AG10803 (cell line): ENCODE measurements around the gene STX18.
"Not testable (repeated sequence)": the region's sequence is repeated elsewhere in the genome, so short reads cannot be mapped to it uniquely, and the experiment has no call there.

ENCODE experiments used
- DNase-seq: peaks from one replicate; pipeline ENCODE4 v3.0.0; 2010; ENCODE audit warnings: low read depth
- H3K4me3 ChIP-seq: 2 replicates; pipeline ENCODE4 v1.5.1; 2011; ENCODE audit warnings: mild to moderate bottlenecking, low read length, control low read depth
- TF ChIP-seq, protein P1 (sequence below): conservative IDR thresholded peaks from 2 replicates; pipeline ENCODE4 v1.5.1; 2011; ENCODE audit warnings: mild to moderate bottlenecking, low read length, control low read depth, inconsistent platforms

Gene STX18

DNA sequence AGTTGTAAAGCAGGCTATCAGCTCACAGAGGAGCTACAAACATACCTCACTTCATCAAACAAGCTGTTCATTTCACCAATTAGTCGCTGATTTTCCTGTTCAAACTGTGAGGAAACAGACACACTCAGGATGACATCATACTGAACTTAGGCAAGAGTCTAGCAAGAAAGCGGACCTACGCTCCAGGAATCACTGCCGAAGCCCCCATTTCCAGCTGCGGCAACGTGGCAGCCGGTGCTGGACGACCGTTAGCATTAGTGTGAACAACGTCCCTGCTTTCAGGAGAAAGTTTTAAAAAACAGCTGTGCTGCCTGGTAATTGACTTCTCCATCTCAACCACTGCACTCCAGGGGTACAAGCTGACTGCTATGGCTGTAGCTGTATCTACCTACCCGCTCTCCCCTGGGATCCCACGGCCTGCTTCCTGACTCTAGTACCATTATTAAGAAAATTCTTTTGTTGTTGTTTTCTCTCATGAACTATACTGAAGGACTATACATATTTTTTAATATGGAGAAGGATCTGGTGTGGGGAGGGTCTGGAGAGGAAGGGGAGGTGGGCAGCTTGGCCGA lies 116.6 kb downstream of the STX18 start:
- DNase-seq = no peak
- TF ChIP-seq, protein P1, sequence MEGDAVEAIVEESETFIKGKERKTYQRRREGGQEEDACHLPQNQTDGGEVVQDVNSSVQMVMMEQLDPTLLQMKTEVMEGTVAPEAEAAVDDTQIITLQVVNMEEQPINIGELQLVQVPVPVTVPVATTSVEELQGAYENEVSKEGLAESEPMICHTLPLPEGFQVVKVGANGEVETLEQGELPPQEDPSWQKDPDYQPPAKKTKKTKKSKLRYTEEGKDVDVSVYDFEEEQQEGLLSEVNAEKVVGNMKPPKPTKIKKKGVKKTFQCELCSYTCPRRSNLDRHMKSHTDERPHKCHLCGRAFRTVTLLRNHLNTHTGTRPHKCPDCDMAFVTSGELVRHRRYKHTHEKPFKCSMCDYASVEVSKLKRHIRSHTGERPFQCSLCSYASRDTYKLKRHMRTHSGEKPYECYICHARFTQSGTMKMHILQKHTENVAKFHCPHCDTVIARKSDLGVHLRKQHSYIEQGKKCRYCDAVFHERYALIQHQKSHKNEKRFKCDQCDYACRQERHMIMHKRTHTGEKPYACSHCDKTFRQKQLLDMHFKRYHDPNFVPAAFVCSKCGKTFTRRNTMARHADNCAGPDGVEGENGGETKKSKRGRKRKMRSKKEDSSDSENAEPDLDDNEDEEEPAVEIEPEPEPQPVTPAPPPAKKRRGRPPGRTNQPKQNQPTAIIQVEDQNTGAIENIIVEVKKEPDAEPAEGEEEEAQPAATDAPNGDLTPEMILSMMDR = no peak
- no peak overlapping the region for H3K4me3 ChIP-seq

DNA sequence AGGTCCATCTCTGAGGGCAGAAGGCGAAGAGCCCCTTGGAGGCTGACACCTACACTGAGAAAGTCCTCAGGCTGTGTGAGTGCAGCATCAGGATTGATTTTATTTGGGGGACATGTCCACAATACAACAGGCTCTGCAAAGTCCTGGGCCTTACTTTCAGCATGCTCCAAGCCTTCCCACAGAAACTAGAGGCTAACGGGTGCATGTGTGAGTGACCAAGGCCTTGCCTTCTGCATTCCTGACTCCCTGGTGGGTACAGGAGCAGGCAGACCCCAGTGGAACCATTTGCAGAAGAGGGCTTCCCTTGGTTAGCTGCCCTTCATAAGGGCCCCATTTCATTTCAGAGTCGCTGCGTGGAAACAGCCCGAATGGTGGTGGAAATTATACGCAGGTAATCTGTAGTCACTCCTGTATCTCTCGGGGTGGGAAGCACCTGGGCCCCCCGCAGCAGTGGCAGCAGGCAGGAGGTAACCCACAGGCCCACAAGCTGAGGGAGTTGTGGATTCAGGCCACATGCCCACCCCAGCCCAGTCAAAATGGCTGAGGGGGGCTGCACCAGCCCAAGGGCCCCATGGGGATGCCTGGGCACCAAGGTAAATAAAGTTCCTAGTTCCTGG lies 117.2 kb downstream of the STX18 start:
- TF ChIP-seq, protein P1 = no peak
- H3K4me3 ChIP-seq = no peak overlapping the region
- no peak for DNase-seq

DNA sequence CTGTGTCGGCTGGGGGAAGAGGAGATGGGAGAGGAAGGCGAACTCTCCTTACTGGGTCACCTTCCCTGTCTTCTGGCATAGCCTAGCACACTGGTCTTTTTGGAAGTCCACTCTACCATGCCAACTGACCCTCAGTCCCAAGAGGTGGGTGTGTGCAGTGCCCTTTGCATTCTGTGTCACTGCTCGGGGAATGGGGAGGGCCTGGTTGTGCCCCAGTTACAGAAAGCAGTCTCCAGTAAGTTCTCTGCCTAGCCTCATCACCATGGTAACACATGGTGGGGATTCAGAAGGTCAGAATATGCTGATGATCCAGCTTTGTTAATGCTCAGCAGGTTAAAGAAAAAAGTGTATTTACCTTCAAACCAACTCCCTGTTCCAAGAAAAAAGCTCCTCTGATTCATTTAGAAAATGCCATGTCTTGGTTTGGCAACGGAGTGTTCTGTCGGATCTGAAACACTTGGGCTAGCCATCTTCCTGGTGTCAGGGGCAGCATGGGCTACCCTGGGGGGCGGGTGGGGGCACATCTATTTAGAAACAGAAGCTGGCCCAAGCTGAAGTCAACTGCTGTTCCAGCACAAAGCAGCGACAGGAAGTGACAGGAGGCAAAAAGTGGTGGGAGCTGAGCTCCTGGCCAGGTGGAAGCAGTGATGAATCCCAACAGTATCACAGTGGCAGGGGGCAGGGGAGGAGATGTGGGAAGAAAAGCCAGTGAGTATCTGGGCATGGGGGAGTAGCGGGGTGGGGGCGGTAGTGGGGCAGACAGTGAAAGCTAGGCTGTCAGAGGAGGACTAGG lies 117.9 kb downstream of the STX18 start:
- TF ChIP-seq, protein P1 = no peak
- DNase-seq = no peak
- no peak overlapping the region for H3K4me3 ChIP-seq

DNA sequence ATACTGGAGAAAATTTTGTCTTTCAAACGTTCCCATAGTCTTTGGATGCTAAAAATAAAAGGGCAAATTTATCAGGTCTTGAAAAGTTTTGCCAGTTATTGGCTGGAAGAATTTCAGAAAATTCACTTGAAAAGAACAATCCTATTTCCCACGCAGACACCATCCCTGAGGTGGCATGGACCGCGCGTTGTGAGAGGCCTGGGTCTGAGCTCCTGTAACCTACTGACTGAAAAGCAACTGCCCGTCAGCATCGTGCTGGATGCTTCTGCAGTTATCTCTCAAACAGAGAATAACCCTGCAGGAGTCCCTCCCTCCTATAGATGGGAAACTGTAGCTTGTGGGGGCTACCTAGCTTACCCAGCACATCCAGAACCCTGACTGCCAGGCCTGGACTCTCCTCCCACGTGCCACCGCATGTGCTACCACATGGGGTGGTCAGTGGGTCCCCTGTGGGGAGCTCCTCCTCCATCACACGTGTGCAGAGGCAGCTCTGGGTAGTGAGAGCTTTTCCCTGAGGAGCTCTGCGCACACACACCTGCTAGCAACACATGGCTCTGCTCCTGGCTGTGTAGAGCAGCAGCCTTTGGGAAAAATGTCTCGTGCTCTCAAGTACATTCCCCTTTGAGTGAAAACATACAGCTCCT lies 118.9 kb downstream of the STX18 start:
- DNase-seq = no peak
- TF ChIP-seq, protein P1 = no peak
- H3K4me3 ChIP-seq = no peak overlapping the region

DNA sequence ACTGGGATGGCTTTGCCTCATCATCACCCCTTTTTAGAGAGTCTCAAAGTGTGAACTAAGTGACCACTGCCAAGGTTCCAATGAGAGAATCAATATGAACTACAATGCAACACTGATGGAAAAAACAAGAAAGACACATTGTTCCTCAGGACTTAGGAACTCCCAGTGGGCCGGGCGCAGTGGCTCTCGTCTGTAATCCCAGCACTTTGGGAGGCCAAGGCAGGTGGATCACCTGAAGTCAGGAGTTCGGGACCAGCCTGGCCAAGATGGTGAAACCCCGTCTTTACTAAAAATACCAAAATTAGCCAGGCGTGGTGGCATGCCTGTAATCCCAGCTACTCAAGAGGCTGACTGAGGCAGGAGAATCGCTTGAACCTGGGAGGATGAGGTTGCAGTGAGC lies 119.7 kb downstream of the STX18 start:
- H3K4me3 ChIP-seq = not testable (repeated sequence)

DNA sequence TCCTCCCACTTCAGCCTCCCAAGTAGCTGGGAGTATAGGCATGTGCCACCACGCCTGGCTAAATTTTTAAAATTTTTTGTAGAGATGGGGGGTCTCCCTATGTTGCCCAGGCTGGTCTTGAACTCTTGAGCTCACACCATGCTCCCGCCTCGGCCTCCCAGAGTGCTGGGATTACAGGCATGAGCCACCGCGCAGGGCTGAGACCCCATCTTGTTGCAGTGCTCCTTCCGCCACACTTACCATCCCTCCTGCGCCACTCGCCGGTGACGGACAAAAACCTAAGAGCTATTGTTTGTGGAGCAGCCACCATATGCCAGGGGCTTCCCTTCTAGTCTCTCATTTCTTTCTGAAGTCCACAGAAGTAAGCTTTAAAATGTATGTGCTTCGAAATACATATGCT lies 120.5 kb downstream of the STX18 start:
- no peak overlapping the region for H3K4me3 ChIP-seq
- TF ChIP-seq, protein P1 = no peak
- DNase-seq = no peak

More for the DNA sequence above, 119.7 kb downstream of the STX18 start:
- not testable (repeated sequence) for DNase-seq

DNA sequence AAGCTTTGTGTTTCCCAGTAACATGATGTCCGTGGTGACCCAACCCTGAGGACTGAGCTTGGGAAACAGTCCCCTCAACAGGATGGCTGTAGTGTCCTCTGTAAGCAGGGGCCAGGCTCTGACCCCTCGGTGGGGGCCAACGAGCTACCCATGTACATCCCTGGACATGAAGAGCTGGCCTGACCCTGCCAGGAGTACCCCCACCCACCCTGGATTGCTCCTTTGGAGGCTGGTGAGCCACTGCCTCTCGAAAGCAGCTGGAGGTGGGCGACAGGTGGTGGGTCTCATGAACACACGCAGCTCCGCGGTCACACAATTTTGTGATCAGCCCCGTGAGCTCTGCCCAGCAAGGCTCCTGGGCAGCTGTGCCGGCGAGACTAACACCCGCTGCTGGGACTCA lies 121.4 kb downstream of the STX18 start:
- TF ChIP-seq, protein P1 = no peak
- no peak overlapping the region for H3K4me3 ChIP-seq
- DNase-seq = no peak
